NCI-H2227 treated with DMSO at 0.1 percent for 48 hours (cell line): ENCODE measurements around the gene CNIH4.
"Not testable (repeated sequence)": the region's sequence is repeated elsewhere in the genome, so short reads cannot be mapped to it uniquely, and the experiment has no call there.

Experiments used
- DNase-seq: peaks from one replicate; lab custom pipeline; 2025; lab: John Stamatoyannopoulos, UW

CNIH4 gene

GRCh38 chr1:224349716-224350115 lies 7.0 kb upstream of the CNIH4 start:
- DNase-seq: not testable (repeated sequence)

DNA sequence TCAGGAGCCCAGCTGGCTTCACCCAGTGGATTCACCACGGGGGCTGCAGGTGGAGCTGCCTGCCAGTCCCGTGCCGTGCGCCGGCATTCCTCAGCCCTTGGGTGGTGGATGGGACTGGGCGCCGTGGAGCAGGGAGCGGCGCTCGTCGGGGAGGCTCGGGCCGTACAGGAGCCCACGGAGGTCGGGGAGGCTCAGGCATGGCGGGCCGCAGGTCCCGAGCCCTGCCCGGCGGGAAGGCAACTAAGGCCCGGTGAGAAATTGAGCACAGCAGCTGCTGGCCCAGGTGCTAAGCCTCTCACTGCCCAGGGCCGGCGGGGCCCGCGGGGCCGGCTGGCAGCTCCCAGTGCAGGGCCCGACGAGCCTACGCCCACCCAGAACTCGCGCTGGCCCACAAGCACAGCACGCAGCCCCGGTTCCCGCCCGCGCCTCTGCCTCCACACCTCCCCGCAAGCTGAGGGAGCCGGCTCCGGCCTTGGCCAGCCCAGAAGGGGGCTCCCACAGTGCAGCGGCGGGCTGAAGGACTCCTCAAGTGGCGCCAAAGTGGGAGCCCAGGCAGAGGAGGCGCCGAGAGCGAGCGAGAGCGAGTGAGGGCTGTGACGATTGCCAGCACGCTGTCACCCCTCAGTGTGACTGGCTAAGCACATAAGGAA lies 4.1 kb upstream of the CNIH4 start:
- not testable (repeated sequence) for DNase-seq

DNA sequence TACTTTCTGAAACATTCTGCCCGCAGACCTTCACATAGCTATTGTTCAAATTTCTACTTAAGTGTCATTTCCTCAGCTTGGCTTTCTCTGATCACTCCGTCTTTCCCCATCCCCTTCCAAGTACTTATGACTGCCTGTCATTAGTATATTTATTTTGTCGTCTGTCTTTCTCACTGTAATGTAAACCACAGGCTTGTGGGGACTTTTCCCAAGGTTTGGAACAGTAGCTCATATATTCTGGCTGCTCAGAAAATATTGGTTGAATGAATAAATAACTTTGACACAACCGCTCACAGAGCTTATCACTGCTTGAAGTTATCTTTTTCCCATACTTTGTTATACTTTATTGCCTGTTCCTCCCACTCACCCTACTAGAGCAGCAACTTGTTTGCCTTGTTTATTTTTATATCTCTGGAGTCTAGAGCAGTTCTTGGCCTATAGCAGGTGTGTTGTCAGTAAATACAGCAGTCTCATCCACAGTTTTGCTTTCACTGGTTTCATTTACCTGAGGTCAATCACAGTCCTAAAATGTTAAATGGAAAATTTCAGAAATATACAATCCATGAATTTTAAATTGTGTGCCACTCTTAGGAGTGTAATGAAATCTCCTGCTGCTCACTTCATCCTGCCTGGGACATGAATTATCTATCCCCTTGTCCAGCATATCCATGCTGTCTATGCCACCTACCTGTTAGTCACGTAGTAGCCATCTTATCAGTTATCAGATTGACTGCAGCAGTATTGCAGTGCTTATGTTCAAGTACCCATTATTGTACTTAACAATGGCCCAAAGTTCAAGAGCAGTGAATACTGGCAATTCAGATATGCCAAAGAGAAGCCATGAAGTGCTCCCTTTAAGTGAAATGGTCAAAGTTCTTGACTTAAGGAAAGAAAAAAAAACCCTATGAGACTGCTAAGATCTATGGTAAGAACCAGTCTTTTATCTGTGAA lies 2.4 kb upstream of the CNIH4 start:
- no peak for DNase-seq

GRCh38 chr1:224357626-224358124 lies 996 bp downstream of the CNIH4 start:
- DNase-seq: peak; percentile 30

DNA sequence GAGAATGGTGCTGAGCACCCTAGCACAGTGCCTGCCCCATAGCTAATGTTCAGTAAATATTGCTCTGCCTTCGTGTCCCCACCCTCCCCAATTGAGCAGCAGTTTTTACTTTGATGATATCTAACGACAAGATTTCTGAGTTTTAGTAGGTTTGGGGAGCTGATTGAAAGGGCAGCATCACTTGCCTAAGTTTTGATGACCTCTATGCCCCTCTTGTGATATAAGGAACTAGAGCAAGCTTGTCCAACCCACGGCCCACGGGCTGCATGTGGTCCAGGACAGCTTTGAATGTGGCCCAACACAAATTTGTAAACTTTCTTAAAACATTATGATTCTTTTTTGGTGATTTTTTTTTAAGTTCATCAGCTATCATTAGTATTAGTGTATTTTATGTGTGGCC lies 1.6 kb downstream of the CNIH4 start:
- DNase-seq: no peak

DNA sequence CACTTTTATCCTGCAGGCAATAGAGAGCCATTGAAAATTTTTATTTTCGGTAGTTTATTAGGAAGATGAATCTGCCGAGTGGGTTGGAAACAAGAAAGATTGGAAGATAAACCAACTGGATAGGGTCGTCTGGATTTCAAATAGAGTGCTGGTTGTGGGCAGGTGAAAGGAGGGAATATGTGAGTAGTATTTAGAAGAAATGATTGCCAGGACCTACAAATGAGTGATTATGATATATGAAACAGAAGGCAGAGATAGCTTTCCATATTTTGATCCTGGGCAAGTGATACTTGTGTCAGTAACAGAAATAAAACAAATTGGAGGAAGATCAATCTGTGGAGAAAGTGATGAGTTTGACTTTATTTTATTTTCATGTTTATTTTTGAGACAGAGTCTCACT lies 2.5 kb downstream of the CNIH4 start:
- DNase-seq: no peak

- no peak for DNase-seq
These were observed 11.7 kb downstream of the CNIH4 start for GRCh38 chr1:224368409-224368808.

DNA sequence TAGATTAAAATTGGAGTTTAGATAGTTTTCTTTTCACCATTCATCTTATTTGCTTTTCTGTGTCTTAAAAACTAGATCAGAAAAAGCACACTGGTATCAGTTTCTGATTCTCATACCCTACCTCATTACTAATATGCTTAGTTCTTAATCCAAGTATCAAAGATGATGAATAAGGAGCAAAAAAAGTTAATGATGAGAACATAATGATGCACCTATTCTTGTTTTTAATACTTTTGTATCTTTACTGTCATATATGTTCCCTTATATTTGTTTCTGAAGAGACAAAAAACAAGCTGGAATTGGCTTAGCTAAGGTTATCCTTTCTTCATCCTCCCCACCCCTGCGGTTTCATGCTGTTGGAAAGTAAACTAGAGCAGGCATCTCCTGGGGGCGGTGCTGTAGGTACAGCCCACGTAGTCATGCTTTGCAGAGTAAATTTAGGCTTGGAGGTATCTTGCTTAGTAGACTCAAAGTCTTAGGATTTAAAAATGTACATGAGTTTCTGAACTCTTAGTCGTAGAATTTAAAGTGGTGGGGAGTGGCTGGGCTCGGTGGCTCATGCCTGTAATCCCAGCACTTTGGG lies 16.4 kb downstream of the CNIH4 start:
- DNase-seq: no peak

- no peak for DNase-seq
These were observed 18.4 kb downstream of the CNIH4 start for GRCh38 chr1:224375059-224375458.

- no peak for DNase-seq
These were observed 21.0 kb downstream of the CNIH4 start for GRCh38 chr1:224377676-224378006.

DNA sequence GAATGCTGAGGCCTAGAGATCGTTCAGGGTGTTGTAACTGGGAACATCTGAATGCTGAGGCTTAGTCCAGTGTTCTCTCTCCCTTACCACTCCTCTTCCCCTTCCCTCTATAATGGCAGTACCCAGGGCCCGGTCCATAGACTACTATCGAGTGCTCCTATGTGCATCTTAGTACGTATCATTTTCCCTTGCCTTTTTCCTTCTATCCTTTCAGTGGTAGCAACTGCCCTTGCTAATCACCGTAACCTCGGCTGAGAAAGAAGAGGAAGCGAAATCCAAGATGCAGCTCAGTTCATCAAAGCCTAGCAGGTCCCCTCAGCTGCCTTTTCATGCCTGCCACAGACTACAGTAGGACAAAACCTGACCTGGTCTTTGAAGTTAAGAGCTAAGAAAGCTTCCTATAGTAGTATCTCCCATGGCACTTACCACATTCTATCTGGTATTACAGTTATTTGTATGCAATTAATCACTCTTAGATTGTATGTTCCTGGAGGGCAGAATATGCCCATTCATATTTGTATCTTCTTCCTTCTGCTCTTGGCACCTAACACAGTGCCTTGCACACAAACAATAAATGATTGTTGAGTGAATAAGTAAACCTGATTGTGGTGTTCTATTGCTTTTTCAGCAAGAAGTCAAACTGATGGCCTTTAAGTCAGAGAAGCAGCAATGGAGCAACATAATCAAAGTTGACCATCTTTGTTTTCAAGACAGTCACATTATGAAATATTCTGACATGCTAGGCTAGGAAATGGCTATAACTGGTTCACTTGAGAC lies 22.4 kb downstream of the CNIH4 start:
- DNase-seq: no peak

- no peak for DNase-seq
These were observed 23.3 kb downstream of the CNIH4 start for GRCh38 chr1:224380003-224380402.

DNA sequence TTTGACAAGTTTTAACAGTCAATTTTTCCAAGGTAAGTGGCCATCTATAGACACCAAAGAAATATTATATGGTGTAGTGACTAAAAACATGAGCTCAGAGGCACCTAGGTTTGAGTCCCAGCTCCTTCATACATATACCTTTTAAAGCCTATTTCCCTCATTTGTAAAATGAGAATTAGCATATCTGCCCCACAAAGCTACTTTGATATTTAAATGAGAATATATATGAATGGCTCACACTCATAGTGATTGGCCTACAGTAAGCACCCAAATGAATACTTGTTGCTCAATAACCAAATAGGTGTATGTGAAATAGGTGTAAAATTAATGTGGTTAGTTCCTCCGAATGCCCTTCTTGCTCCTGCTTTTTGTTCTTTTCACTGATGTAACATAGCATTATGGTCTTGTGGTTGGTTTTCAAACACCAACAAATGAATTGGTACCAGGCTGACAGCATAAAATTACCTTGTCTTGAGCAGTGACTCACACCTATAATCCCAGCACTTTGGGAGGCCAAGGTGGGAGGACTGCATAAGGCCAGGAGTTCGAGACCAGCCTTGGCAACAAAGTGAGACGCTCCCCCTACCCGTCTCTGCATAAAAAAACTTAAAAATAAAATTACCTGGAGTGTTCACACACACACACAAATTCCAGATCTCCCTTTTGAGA lies 25.3 kb downstream of the CNIH4 start:
- DNase-seq: no peak

- DNase-seq: no peak
These were observed 26.5 kb downstream of the CNIH4 start for GRCh38 chr1:224383218-224383617.

- no peak for DNase-seq
These were observed 30.7 kb downstream of the CNIH4 start for GRCh38 chr1:224387302-224387912.

DNA sequence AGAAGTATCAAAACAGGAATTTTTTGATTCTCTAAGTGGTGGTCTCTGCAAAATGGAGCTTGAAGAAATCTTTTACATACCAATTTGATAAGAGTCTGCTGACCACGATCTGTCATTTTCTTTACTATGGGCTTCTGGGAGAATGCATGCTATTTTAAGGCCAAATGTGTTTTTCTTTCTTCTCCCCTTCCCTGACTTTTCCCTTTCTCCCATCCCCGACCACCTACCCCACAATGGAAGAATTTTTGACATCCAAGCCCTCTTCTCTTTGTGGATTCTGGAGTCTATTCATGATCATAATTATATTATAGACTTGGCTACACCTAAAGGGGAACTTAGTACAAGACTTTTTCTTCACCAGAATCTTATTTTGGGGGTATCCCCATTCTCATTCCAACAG lies 31.3 kb downstream of the CNIH4 start:
- DNase-seq: no peak

DNA sequence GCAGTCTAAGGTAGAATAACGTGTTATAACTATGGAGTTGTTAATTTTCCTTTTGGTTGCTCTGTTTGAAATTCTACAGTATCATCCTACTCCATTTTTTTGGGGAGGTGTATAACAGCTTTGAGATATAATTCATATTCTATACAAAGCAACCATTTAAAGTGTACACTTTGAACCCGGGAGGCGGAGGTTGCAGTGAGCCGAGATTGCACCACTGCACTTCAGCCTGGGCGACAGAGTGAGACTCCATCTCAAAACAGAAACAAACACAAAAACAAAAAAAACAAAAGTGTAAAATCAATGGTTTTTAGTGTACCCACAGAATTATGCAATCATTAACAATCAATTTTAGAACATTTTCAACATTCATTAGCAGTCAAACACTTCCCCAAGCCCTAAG lies 33.8 kb downstream of the CNIH4 start:
- no peak for DNase-seq

DNA sequence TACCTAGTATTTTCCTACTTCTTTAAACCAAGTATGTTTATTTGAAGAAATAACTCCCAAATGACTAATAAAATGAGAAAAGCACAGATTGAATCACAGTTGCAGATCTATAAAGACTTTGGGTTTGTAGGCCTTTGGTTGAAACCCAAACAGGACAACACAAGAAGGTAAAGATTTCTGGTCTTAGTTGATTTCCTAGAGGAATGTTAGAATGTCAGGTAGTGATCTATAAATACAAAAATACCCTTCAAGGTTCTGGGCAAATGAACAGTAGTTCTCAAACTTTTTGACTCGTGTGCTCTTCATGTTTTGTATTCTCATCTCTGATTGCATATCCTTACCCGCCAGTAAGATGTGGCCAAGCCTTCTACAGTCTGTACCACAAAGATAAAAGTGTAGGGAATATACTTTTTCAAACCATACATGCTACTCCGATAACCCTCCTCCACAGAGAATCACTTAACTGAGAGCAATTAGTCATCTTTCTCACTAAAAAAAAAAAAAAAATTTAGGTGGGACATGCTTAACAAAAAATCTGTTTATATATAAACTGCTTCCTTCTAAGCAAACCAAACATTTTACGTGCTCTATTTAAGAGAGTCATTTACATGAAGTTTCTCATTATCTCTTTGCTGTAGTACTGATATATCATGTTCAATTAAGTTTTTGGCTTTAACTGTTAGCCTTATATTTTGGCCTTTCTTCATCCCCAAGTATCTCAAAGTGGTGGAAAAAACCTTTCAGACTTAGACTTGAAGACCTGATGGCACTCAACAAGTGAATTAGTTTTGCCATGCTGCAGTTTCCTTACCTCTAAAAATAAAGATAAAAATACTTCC lies 36.0 kb downstream of the CNIH4 start:
- DNase-seq: no peak

GRCh38 chr1:224393294-224393693 lies 36.6 kb downstream of the CNIH4 start:
- DNase-seq: no peak

DNA sequence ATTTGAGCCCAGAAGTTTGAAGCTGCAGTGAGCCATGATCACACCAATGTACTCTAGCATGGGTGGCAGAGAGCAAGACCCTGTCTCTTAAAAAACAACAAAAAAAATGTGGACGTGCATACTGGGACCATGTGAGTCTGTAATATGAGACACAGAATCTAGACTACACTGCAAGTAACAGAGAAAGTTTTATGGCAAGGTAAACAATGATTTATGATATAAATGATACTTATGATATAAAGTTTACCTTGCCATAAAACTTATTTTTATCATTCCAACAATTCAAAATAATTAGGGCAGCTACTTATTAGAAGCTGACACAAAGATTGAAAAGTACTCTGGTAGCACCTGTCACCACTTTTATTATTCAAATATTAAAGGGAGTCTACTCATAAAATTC lies 43.2 kb downstream of the CNIH4 start:
- DNase-seq: no peak
